GM12873 (cell line): ENCODE measurements around the gene BRCA2.

Experiments used
- CTCF ChIP-seq: IDR thresholded peaks from 2 replicates; pipeline ENCODE4 v1.5.1; 2012; ENCODE audit warnings: low read depth, mild to moderate bottlenecking, moderate library complexity, low read length, control low read depth; ENCODE audit not compliant: insufficient read depth; ENCODE audit errors: missing control alignments

Gene BRCA2

GRCh38 chr13:32413284-32413683, 98.0 kb downstream of the BRCA2 start:
- no peak for TF ChIP-seq CTCF

DNA sequence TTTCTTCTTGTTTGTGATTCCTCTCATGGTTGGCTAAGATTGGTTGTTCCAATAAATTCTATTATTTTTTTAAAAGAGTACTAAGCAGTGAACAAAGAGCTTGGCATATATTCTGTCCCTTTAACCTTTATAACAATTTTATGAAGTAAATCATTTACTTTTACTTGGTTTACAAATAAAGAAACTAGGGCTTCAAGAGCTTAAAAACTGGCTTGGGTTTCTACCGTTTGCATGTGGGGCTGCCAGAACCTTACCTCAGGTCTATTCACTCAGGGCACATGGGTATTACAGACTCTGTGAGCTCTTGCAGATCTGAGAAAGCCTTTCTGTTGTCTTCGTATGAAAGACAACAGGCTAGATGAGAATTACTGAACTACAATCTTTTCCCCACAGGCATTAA, 99.3 kb downstream of the BRCA2 start:
- TF ChIP-seq CTCF: no peak

- TF ChIP-seq CTCF: peak; percentile 70
Measured at GRCh38 chr13:32415019-32415418, 99.7 kb downstream of the BRCA2 start.

- TF ChIP-seq CTCF: no peak
Measured at GRCh38 chr13:32417995-32418394, 102.7 kb downstream of the BRCA2 start.

GRCh38 chr13:32419862-32420261, 104.6 kb downstream of the BRCA2 start:
- TF ChIP-seq CTCF: no peak

- no peak for TF ChIP-seq CTCF
Measured at GRCh38 chr13:32423592-32423991, 108.3 kb downstream of the BRCA2 start.

GRCh38 chr13:32425158-32425557, 109.8 kb downstream of the BRCA2 start:
- TF ChIP-seq CTCF: no peak
